ENCODE results near the gene PLIN5.
"Not testable (repeated sequence)": the region's sequence is repeated elsewhere in the genome, so short reads cannot be mapped to it uniquely, and the experiment has no call there.

Gene PLIN5

DNA sequence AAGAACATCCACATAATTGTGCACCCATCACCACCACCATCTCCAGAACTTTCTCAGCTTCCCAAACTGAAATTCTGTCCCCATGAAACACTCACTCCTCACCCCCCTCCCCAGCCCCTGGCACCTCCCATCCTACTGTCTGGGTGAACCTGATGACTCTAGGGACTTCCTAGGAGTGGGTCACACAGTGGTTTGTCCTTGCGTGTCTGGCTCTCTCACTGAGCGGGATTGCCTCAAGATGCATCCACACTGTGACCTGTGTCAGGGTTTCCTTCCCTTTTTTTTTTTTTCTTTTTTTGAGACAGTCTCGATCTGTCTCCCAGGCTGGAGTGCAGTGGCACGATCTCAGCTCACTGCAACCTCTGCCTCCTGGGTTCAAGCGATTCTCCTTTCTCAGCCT is 28.5 kb upstream of the PLIN5 start:
- not testable (repeated sequence) for H3K36me3 ChIP-seq (ENCODE audit: control insufficient read depth, insufficient read depth, low read length); H3K9me3 ChIP-seq (ENCODE audit: control insufficient read depth, low read length); H3K27ac ChIP-seq (ENCODE audit: low read depth, low read length, severe bottlenecking); H3K4me3 ChIP-seq (ENCODE audit: extremely low read depth, insufficient read depth, low read length, poor library complexity, severe bottlenecking); H3K4me1 ChIP-seq (ENCODE audit: control insufficient read depth, insufficient read depth, low read length, poor library complexity, severe bottlenecking)
- WGBS, 2 experiments (ENCODE audit: insufficient coverage in 2 of 2), result 73 to 96% methylated on average over 2 to 5 of the region's 5 CpGs

DNA sequence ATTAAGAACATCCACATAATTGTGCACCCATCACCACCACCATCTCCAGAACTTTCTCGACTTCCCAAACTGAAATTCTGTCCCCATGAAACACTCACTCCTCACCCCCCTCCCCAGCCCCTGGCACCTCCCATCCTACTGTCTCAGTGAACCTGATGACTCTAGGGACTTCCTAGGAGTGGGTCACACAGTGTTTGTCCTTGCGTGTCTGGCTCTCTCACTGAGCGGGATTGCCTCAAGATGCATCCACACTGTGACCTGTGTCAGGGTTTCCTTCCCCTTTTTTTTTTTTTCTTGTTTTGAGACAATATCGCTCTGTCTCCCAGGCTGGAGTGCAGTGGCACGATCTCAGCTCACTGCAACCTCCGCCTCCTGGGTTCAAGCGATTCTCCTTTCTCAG is 27.1 kb upstream of the PLIN5 start:
- H3K27ac ChIP-seq (ENCODE audit: low read depth, low read length, severe bottlenecking); H3K36me3 ChIP-seq (ENCODE audit: control insufficient read depth, insufficient read depth, low read length); H3K4me1 ChIP-seq (ENCODE audit: control insufficient read depth, insufficient read depth, low read length, poor library complexity, severe bottlenecking); H3K4me3 ChIP-seq (ENCODE audit: extremely low read depth, insufficient read depth, low read length, poor library complexity, severe bottlenecking); H3K9me3 ChIP-seq (ENCODE audit: control insufficient read depth, low read length): not testable (repeated sequence)
- 90 to 97% methylated on average over 2 to 6 of the region's 7 CpGs for WGBS, 2 experiments (ENCODE audit: insufficient coverage in 2 of 2)

DNA sequence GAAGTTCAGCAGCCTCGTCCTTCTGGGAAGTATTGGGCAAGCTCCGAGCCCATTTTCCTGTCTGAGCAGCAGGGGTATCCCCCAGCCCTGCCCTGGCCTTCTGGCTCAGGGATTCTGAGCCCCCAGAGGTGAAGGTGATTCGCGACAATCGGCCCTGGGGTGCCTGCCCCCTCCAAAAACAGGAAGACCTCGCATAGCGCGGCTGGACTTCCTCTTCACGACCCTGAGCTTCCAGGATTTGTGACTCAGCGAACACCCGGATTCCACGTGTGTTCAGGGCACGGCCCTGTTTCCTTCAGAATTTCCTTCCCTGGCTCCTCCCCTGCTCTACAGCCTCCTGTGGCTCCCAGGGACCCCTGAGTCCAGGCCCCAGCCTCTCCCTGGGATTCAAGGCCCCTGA is 24.5 kb upstream of the PLIN5 start, which contains the start of gene SEMA6B:
Gene SEMA6B (minus strand): TSS at position 116 of the 400 bp plus-strand sequence. CDS start 1,227 bp downstream, outside the sequence.
- H3K27ac ChIP-seq (ENCODE audit: low read depth, low read length, severe bottlenecking), result no peak within 1 kb of the TSS
- H3K4me3 ChIP-seq (ENCODE audit: extremely low read depth, insufficient read depth, low read length, poor library complexity, severe bottlenecking), result no peak within 1 kb of the TSS
- 87 to 92% methylated on average over 13 of the region's 13 CpGs for WGBS, 2 experiments (ENCODE audit: insufficient coverage in 2 of 2)
- H3K36me3 ChIP-seq (ENCODE audit: control insufficient read depth, insufficient read depth, low read length), result no peaks in the 10 kb centered on the region
- peaks cover 4% of the 10 kb centered on the region for H3K4me1 ChIP-seq (ENCODE audit: control insufficient read depth, insufficient read depth, low read length, poor library complexity, severe bottlenecking)
- H3K9me3 ChIP-seq (ENCODE audit: control insufficient read depth, low read length), result no peaks in the 10 kb centered on the region

DNA sequence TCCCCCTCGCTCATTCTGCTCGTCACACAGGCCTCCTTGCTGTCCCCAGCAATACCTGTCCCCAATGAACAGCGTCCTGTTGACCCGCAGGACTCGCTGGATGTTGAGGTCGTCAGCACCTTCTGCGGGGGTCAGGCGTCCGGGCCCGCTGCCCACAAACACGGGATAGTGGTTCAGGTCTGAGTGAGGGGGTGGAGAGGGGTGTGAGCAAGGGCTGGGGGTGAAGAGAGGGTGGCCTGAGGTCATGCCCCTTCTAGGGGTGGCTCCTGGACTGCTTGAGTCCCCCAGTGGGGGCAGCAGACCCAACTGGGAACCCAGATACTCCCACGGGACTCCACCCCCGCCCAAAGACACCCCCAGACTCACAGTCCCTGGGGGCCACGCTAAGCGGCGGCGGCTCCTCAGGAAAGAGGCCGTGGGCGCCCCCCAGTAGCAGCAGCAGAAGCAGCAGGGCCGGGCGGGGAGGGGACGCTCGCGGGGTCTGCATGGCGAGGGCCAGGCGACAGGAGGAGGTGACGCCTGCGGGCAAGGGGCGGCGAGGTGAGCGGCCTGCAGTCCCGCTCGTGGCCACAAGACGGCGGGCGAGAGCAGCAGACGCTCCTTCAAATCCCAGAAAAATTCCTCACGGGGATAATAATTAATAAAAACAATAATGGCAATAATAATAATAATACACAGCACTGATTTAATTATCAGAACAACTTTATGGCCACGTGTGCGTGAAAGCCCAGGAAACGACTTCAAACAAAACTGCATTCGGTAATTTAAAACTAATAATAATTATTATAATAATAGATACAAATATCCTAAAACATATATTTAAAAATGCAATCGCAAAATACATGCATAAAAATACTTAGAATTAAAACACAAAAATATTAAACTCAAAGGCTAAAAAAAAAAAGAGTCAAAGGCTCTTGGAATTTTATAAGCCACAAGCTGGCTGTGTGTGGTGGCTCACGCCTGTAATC is 23.2 kb upstream of the PLIN5 start:
- no peaks in the 10 kb centered on the region for H3K36me3 ChIP-seq (ENCODE audit: control insufficient read depth, insufficient read depth, low read length)
- no peaks in the 10 kb centered on the region for H3K9me3 ChIP-seq (ENCODE audit: control insufficient read depth, low read length)
- H3K4me3 ChIP-seq (ENCODE audit: extremely low read depth, insufficient read depth, low read length, poor library complexity, severe bottlenecking), result no peak overlapping the region
- H3K27ac ChIP-seq (ENCODE audit: low read depth, low read length, severe bottlenecking), result no peak overlapping the region
- 23 to 42% methylated on average over 12 to 30 of the region's 44 CpGs for WGBS, 2 experiments (ENCODE audit: insufficient coverage in 2 of 2)
- H3K4me1 ChIP-seq (ENCODE audit: control insufficient read depth, insufficient read depth, low read length, poor library complexity, severe bottlenecking), result peaks cover 4% of the 10 kb centered on the region

DNA sequence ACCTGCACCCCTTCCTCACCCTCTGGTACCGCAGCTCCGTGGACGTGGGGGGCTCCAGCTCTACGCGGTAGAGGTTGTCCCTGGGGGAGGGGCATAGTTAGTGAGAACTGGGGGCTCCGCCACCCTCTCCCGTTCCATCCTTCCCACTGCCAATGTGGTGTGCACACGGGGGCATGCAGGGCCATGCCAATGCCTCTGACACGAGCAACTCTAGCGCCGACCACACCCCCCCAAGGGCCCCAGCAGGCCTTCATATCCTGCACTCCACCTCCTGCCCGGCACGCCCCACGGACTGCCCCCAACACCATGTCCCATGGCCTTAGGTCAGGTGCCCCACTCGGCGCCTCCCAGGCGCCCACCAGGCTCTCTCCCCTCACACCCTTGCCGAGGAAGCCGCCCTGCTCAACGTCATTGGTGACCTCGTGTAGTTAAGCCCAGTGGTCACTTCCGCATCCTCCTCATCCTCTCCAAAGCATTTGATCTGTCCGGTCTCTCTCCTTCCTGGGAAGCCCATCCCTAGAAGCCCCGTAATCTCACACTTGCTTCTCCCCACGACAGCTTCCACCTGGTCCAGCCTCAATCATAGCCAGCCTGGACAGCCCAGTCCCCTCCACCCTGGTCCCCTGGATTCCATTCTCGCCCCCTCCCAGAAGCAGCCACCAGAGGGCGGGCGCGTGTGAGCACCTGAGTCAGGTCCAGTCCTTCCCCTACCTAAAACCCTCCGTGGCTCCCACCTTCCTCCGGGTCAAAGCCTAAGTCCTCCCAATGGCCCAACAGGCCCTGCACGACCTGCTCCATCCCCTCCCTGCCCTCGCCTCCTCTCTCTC is 22.3 kb upstream of the PLIN5 start:
- Histone ChIP-seq H3K36me3 (ENCODE audit: control insufficient read depth, insufficient read depth, low read length) (no peaks in the 10 kb centered on the region), H3K9me3 (ENCODE audit: control insufficient read depth, low read length) (no peaks in the 10 kb centered on the region), H3K4me1 (ENCODE audit: control insufficient read depth, insufficient read depth, low read length, poor library complexity, severe bottlenecking) (peaks cover 4% of the 10 kb centered on the region), H3K27ac (ENCODE audit: low read depth, low read length, severe bottlenecking) (no peak overlapping the region), H3K4me3 (ENCODE audit: extremely low read depth, insufficient read depth, low read length, poor library complexity, severe bottlenecking) (no peak overlapping the region)
- WGBS, 2 experiments (ENCODE audit: insufficient coverage in 2 of 2), result 89 to 94% methylated on average over 14 to 23 of the region's 33 CpGs

DNA sequence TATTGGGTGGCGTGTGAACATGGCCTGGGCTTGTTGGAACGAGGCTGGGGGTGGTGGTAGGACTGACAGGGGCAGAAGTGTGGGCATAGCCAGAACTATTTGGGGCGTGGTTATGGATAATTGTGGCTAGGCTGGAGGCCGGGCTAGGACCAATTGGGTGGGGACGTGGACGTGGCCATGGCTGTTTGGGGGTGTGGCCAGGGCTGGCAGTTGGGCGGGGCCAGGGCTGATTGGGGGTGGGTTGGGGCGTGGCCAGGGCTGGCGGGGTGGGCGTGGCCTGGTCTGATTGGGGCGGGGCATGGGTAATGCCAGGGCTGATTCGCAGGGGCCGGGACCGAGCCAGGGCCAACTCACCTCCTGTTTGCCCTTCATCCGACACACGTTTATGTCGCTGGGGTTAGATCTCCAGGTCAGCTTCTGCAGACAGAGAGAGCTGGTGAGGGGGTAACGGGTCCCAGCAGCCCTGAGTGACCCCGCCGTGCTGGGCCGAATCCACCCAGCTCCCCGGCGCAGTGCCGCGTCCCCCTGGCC is 21.6 kb upstream of the PLIN5 start:
- H3K4me1 ChIP-seq (ENCODE audit: control insufficient read depth, insufficient read depth, low read length, poor library complexity, severe bottlenecking), result peaks cover 4% of the 10 kb centered on the region
- no peak overlapping the region for H3K27ac ChIP-seq (ENCODE audit: low read depth, low read length, severe bottlenecking)
- WGBS, 2 experiments (ENCODE audit: insufficient coverage in 2 of 2), result 87 to 93% methylated on average over 17 to 19 of the region's 25 CpGs
- H3K36me3 ChIP-seq (ENCODE audit: control insufficient read depth, insufficient read depth, low read length), result no peaks in the 10 kb centered on the region
- no peaks in the 10 kb centered on the region for H3K9me3 ChIP-seq (ENCODE audit: control insufficient read depth, low read length)
- no peak overlapping the region for H3K4me3 ChIP-seq (ENCODE audit: extremely low read depth, insufficient read depth, low read length, poor library complexity, severe bottlenecking)

DNA sequence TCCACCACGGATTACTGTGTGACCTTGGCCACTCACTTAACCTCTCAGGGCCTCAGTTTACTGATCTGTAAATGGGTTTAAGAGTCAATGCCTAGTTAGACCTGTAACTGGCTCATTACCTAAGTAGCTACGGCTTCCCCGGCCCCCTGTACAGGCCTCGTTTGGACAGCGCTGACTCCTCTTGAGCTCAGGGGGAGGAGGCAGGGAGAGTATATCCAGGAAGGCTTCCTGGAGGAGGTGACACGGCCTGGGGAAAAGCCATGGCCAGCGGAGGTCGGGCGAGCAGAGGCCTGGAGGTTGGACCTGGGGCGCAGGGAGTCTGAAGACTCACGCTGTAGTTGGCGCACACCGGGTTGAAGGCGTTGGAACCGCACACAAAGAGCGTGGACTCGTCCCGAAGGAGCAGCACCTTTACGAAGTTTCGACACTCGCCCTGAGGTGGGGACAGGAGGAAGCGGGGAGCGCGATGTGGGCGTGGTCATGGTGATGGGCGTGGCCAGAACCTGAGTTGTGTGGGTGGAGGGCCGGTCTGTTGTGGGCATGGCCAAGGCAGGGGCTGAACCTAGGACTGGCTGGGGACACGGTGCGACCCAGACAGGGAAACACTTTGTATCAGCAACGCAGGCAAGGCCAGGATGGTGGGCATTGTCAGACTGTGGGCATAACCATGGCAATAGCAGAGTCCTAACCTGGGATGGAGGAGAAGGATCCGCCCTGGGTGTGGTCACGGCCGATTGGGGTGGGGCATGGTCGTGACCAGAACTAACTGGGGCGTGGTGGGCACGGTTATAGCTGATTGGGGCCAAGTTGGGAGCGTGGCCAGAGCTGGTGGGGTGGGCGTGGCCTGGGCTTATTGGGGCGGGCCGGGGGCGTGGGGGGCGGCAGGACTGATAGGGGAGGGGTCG is 20.9 kb upstream of the PLIN5 start:
- 86 to 91% methylated on average over 35 to 41 of the region's 43 CpGs for WGBS, 2 experiments (ENCODE audit: insufficient coverage in 2 of 2)
- H3K36me3 ChIP-seq (ENCODE audit: control insufficient read depth, insufficient read depth, low read length), result no peaks in the 10 kb centered on the region
- no peaks in the 10 kb centered on the region for H3K9me3 ChIP-seq (ENCODE audit: control insufficient read depth, low read length)
- no peak overlapping the region for H3K27ac ChIP-seq (ENCODE audit: low read depth, low read length, severe bottlenecking)
- no peak overlapping the region for H3K4me3 ChIP-seq (ENCODE audit: extremely low read depth, insufficient read depth, low read length, poor library complexity, severe bottlenecking)
- peaks cover 4% of the 10 kb centered on the region for H3K4me1 ChIP-seq (ENCODE audit: control insufficient read depth, insufficient read depth, low read length, poor library complexity, severe bottlenecking)

DNA sequence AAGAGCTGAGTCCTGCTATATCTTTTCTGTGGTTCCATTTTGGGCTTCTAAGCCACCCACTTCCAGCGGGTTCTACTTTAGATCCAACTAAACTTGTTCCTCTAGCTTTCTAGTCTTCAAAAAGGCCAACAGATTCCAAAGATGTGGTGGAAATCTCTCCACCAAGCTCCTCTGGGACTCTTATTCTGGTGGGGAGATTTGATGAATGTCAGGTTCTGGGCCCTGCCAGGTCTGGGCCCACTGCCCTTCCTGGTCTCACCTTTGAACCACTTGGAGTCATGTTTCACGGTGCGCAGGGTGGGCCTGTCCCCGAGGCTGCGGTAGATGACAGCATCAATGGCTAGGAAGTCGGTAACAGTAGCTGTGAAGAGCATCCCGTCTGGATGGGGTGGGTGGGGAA is 19.7 kb upstream of the PLIN5 start:
- Histone ChIP-seq H3K9me3 (ENCODE audit: control insufficient read depth, low read length) (no peaks in the 10 kb centered on the region), H3K4me3 (ENCODE audit: extremely low read depth, insufficient read depth, low read length, poor library complexity, severe bottlenecking) (no peak overlapping the region), H3K27ac (ENCODE audit: low read depth, low read length, severe bottlenecking) (no peak overlapping the region), H3K4me1 (ENCODE audit: control insufficient read depth, insufficient read depth, low read length, poor library complexity, severe bottlenecking) (peaks cover 4% of the 10 kb centered on the region), H3K36me3 (ENCODE audit: control insufficient read depth, insufficient read depth, low read length) (no peaks in the 10 kb centered on the region)
- 85 to 95% methylated on average over 5 to 6 of the region's 7 CpGs for WGBS, 2 experiments (ENCODE audit: insufficient coverage in 2 of 2)

DNA sequence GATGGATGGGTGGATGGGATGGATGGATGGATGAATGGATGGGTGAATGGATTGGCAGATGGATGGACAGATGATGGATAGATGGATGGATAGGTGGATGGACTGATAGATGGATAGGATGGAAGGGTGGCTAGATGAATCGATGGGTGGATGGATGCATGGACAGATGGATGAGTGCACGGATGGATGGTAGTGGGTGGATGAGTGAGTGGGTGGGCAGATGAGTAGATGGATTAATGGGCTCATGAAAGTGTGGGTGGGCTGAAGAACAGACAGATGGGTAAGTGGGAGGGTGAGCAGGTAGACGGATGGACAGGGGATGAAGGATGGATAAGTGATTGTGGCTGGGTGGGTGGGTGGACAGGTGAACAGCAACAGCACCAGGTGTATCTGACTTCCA is 18.8 kb upstream of the PLIN5 start:
- H3K36me3 ChIP-seq (ENCODE audit: control insufficient read depth, insufficient read depth, low read length), result no peaks in the 10 kb centered on the region
- H3K4me1 ChIP-seq (ENCODE audit: control insufficient read depth, insufficient read depth, low read length, poor library complexity, severe bottlenecking), result no peaks in the 10 kb centered on the region
- H3K4me3 ChIP-seq (ENCODE audit: extremely low read depth, insufficient read depth, low read length, poor library complexity, severe bottlenecking), result no peak overlapping the region
- no peaks in the 10 kb centered on the region for H3K9me3 ChIP-seq (ENCODE audit: control insufficient read depth, low read length)
- no peak overlapping the region for H3K27ac ChIP-seq (ENCODE audit: low read depth, low read length, severe bottlenecking)
- 78% methylated on average over 3 of the region's 3 CpGs for WGBS, 2 experiments (ENCODE audit: insufficient coverage in 2 of 2)

DNA sequence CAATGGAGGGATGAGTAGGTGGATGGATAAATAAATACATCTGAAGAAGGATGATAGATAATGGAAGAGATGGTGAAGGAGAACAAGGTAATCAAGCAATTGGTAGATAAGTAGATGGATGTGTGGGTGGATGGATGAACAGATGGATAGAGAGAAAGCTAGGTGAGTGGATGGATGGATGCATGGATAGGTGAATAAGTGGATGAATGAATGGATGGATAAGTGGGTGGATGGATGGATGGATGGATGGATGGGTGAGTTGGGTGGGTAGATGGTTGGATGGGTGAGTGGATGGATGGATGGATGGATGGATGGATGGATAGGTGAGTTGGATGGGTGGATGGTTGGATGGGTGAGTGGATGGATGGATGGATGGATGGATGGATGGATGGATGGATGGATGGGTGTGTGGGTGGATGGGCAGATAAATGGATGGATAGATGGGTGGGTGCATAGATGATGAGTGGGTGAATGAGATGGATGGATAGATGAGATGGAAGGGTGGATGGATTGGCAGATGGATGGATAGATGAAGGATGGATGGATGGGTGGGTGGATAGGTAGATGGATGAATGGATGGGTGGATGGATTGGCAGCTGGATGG is 18.2 kb upstream of the PLIN5 start:
- no peak overlapping the region for H3K27ac ChIP-seq (ENCODE audit: low read depth, low read length, severe bottlenecking)
- H3K4me1 ChIP-seq (ENCODE audit: control insufficient read depth, insufficient read depth, low read length, poor library complexity, severe bottlenecking), result no peaks in the 10 kb centered on the region
- no peaks in the 10 kb centered on the region for H3K9me3 ChIP-seq (ENCODE audit: control insufficient read depth, low read length)
- H3K36me3 ChIP-seq (ENCODE audit: control insufficient read depth, insufficient read depth, low read length), result no peaks in the 10 kb centered on the region
- no peak overlapping the region for H3K4me3 ChIP-seq (ENCODE audit: extremely low read depth, insufficient read depth, low read length, poor library complexity, severe bottlenecking)
